ENCODE results near the gene GATAD2B.

- TF ChIP-seq EZH2phosphoT487 (IDR thresholded peaks at IDR 0.05; ENCODE audit: borderline replicate concordance) = no peak
- TF ChIP-seq CTCF (conservative IDR thresholded peaks at IDR 0.05; ENCODE audit: low read length) = no peak
Observed at GRCh38 chr1:153933430-153933829, 10.7 kb upstream of the GATAD2B start.

All from Loucy (cell line).